Measurements from ENCODE around the gene NUDT6.
"Not testable (repeated sequence)": the region's sequence is repeated elsewhere in the genome, so short reads cannot be mapped to it uniquely, and the experiment has no call there.

The NUDT6 gene

GRCh38 chr4:122875949-122876348, 46.4 kb downstream of the NUDT6 start:
- no peak for DNase-seq (ENCODE audit: low read depth)

GRCh38 chr4:122873821-122874593, 48.4 kb downstream of the NUDT6 start:
- DNase-seq (ENCODE audit: low read depth) = no peak

GRCh38 chr4:122873146-122873545, 49.3 kb downstream of the NUDT6 start:
- no peak for DNase-seq (ENCODE audit: low read depth)

DNA sequence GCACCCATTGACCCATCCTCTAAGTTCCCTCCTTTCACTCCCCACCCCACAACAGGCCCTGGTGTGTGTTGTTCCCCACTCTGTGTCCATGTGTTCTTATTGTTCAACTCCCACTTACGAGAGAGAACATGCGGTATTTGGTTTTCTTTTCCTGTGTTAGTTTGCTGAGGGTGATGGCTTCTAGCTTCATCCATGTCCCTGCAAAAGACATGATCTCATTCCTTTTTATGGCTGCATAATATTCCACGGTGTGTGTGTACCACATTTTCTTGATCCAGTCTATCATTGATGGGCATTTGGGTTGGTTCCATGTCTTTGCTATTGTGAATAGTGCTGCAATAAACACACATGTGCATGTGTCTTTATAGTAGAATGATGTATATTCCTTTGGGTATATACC, 54.2 kb downstream of the NUDT6 start:
- not testable (repeated sequence) for DNase-seq (ENCODE audit: low read depth)

DNA sequence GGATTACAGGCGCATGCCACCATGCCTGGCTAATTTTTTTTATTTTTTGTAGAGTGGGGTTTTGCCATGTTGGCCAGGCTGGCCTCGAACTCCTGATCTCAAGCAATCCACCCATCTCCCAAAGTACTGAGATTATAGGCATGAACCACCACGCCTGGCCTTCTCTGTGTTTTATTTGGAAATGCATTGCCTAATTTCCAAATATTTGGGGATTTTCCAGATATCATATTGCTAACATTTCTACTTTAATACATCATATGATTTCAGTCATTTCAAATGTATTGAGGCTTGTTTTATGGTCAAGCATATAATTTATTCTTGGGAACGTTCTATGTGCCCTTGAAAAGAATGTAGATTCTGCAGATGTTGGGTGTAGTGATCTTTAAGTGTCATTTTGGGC, 57.0 kb downstream of the NUDT6 start:
- DNase-seq (ENCODE audit: low read depth) = no peak

- DNase-seq (ENCODE audit: low read depth) = no peak
Observed at GRCh38 chr4:122863639-122864038, 58.8 kb downstream of the NUDT6 start.

- DNase-seq (ENCODE audit: low read depth) = no peak
Observed at GRCh38 chr4:122861172-122861943, 61.0 kb downstream of the NUDT6 start.

GRCh38 chr4:122858705-122859104, 63.7 kb downstream of the NUDT6 start:
- DNase-seq (ENCODE audit: low read depth) = no peak

GRCh38 chr4:122857160-122857559, 65.2 kb downstream of the NUDT6 start:
- DNase-seq (ENCODE audit: low read depth) = no peak

DNA sequence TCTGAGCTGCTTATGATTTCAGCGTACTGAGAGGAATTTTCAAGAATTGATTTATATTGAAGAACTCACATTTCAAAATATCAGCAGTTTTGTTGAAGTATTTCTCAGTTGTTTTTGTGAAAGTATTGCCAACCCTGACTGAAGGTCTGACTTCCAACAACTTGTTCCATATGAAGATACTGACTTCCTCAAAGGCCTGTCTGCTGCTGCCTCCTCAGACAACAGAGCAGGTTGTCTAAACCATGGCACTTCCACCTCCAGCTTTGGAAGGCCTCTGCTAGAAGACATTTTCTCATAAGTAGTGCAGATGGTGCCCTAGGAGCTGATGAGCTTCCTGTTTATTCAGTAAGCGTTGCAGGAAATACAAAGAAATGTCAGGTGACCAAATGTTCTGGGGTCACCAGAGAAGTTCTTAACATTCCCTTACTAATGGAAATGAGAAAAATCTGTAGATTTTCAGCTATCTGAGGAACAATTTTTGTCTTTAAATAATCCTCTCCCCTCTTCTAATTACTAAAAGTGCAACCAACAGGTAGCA, 67.0 kb downstream of the NUDT6 start:
- no peak for DNase-seq (ENCODE audit: low read depth)

DNA sequence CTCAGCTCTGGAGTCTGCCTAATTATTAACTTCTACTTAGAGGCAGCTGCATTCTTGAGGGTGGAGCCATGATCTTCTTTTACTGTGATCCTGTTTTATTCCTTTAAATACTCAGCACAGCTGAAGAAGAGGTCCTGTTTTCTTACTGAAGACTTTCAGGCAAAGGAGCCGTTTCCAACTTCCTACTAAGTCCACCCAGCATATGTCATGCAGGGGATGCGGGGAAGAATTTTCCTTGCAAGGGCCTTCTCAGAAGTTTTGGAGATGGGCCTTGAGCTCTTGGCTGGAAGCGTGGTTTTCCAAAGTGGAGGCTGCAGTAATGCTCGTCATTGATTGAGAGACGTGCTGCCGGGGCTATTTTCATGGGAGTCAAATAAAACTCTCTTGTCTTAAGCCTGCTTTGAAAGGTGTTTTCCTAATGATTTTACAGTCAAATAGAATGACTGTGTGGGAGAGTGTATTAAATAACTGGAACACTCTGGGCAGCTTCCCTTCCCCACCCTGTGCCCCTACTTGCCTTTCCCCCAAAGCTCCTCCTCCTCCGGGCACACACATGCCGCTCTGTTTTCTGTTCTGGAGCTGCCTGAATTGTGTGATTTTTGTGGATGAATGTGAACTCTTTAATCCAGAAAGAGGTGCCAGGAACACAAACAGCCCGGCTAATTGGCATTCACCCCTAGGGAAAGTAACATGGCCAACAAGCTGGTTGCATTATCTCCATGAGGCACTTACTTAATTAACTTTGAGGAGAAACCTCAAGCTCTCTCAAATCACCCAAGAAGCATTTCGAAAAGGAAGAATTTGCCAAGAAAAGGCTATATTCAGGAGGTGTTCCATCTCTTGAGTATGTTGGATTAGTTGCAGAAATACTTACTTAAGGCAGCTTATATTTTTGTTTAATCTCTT, 67.7 kb downstream of the NUDT6 start:
- no peak for DNase-seq (ENCODE audit: low read depth)

DNA sequence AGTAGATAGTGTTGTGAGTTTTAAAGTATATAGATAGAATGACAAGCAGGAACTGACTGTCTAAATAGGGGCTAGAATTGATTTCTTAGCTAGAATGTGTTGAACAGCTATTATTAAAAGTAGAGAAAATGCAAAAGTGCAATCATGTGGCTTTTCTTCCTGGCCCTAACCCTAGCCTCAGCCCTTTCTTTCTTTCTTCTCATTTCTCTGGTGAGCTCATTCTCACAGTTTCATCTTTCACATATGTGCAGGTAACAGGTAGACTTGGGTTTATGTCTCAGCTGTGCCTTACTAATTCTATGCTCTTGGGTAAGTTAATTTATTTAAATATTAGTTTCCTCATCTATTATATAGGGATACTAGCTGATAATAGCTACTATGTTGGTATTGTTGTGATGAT, 70.8 kb downstream of the NUDT6 start:
- no peak for DNase-seq (ENCODE audit: low read depth)

- not testable (repeated sequence) for DNase-seq (ENCODE audit: low read depth)
Observed at GRCh38 chr4:122849789-122850188, 72.6 kb downstream of the NUDT6 start.

GRCh38 chr4:122847931-122848330, 74.5 kb downstream of the NUDT6 start:
- no peak for DNase-seq (ENCODE audit: low read depth)

- DNase-seq (ENCODE audit: low read depth) = no peak
Observed at GRCh38 chr4:122845760-122846159, 76.6 kb downstream of the NUDT6 start.

DNA sequence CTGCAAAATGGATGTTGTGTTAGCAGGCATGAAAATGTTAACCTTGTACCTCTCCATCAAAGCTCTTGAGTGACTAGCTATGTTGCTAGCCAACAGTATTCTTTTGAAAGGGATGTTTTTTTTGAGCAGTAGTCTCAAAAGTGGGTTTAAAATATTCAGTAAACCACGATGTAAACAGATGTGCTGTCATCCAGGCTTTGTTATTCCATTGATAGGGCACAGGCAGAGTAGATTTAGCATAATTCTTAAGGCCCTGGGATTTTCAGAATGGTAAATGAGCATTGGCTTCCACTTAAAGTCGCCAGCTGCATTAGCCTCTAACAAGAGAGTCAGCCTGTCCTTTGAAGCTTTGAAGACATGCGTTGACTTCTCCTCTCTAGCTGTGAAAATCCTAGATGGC, 77.3 kb downstream of the NUDT6 start:
- DNase-seq (ENCODE audit: low read depth) = no peak

GRCh38 chr4:122844391-122844790, 78.0 kb downstream of the NUDT6 start:
- not testable (repeated sequence) for DNase-seq (ENCODE audit: low read depth)

- DNase-seq (ENCODE audit: low read depth) = no peak
Observed at GRCh38 chr4:122842984-122843531, 79.3 kb downstream of the NUDT6 start.

All from T-helper 22 cell (primary cell).